A673 (cell line): ENCODE measurements around the gene TUT7. TPM values are rescaled to one million over a fixed set of nuclear protein-coding genes. Genes with fewer than 3 reads are reported as not detected.

Experiments used
- BruUV-seq: library from RNA; stranded (reverse); fragments of 400-500 nt; replicated peaks from 2 replicates; lab custom pipeline; 2021; lab: Mats Ljungman, UMichigan
- CTCF ChIA-PET: fragments of 300-600 bp; sonication (Branson Sonifier 250); formaldehyde crosslinking; loops from one replicate; lab custom pipeline; 2022; ENCODE audit warnings: antibody characterized with exemption; lab: Charles Lee
- POLR2A ChIA-PET: fragments of 300-600 bp; sonication (Branson Sonifier 250); formaldehyde crosslinking; loops from one replicate; lab custom pipeline; 2022; ENCODE audit warnings: antibody characterized with exemption; ENCODE audit not compliant: low non-redundant PET; lab: Charles Lee
- DNase-seq: peaks from one replicate; pipeline ENCODE4 v3.0.0-alpha.2; 2015; ENCODE audit warnings: low spot score
- H3K27ac ChIP-seq: fragments of 200-600 bp; sonication (generic); 2 replicates; pipeline ENCODE4 v1.5.1; 2016; ENCODE audit warnings: mixed run types, low read depth, mild to moderate bottlenecking, mixed read lengths, antibody characterized with exemption, low read length; ENCODE audit not compliant: poor library complexity, severe bottlenecking
- H3K27me3 ChIP-seq: fragments of 200-600 bp; sonication (generic); replicated peaks from 2 replicates; pipeline ENCODE4 v1.6.1; 2017; ENCODE audit warnings: mixed run types, low read depth, mild to moderate bottlenecking, mixed read lengths, antibody characterized with exemption, low read length; ENCODE audit not compliant: insufficient read depth, poor library complexity
- H3K36me3 ChIP-seq: fragments of 200-600 bp; sonication (generic); 2 replicates; pipeline ENCODE4 v1.6.1; 2016; ENCODE audit warnings: mixed run types, mild to moderate bottlenecking, mixed read lengths, antibody characterized with exemption, low read length; ENCODE audit not compliant: insufficient read depth, poor library complexity, severe bottlenecking
- H3K4me1 ChIP-seq: fragments of 200-600 bp; sonication (generic); 2 replicates; pipeline ENCODE4 v1.6.1; 2017; ENCODE audit warnings: mixed run types, mild to moderate bottlenecking, mixed read lengths, antibody characterized with exemption, low read length; ENCODE audit not compliant: insufficient read depth, poor library complexity, severe bottlenecking
- H3K4me3 ChIP-seq: fragments of 200-600 bp; sonication (generic); 2 replicates; pipeline ENCODE4 v1.5.1; 2016; ENCODE audit warnings: low read depth, mixed run types, mild to moderate bottlenecking, mixed read lengths, low read length; ENCODE audit not compliant: poor library complexity, severe bottlenecking
- H3K9me3 ChIP-seq: fragments of 200-600 bp; sonication (generic); 2 replicates; pipeline ENCODE4 v1.6.1; 2016; ENCODE audit warnings: mixed run types, low read depth, mild to moderate bottlenecking, mixed read lengths, antibody characterized with exemption, low read length; ENCODE audit not compliant: poor library complexity, severe bottlenecking
- EZH2 ChIP-seq: fragments of 200-600 bp; sonication (generic); IDR thresholded peaks from 2 replicates; pipeline ENCODE4 v1.6.1; 2017; ENCODE audit warnings: borderline replicate concordance, low read depth, mild to moderate bottlenecking, mixed read lengths, antibody characterized with exemption, low read length; ENCODE audit not compliant: poor library complexity, severe bottlenecking
- intact Hi-C: fragments of 100-400 bp; cut with micrococcal nuclease; formaldehyde crosslinking; loops from one replicate; pipeline ENCODE4 v1.10.0; 2022; ENCODE audit not compliant: unreplicated experiment
- total RNA-seq: library from RNA; stranded (reverse); gene quantifications from 2 replicates; pipeline ENCODE4 v1.2.3, GENCODE V29; 2021
- TF ChIP-seq, protein P1 (sequence below): fragments of 300-800, 200-600 bp; sonication (generic); conservative IDR thresholded peaks from 2 replicates; pipeline ENCODE4 v1.5.1; 2017; ENCODE audit warnings: low read depth, mild to moderate bottlenecking, antibody characterized with exemption, low read length, moderate library complexity, mixed read lengths

The TUT7 gene
- total RNA-seq, 1 experiment from 2014 or later = 22.7 TPM

GRCh38 chr9:86329649-86330048 lies 24.6 kb downstream of the TUT7 start:
- DNase-seq = no peak
- Histone ChIP-seq H3K4me3 (no peak overlapping the region), H3K4me1 (no peaks in the 10 kb centered on the region), H3K27me3 (no peaks in the 10 kb centered on the region), H3K9me3 (no peaks in the 10 kb centered on the region), H3K27ac (no peak overlapping the region), H3K36me3 (peaks cover 8% of the 10 kb centered on the region)
- TF ChIP-seq, protein P1, sequence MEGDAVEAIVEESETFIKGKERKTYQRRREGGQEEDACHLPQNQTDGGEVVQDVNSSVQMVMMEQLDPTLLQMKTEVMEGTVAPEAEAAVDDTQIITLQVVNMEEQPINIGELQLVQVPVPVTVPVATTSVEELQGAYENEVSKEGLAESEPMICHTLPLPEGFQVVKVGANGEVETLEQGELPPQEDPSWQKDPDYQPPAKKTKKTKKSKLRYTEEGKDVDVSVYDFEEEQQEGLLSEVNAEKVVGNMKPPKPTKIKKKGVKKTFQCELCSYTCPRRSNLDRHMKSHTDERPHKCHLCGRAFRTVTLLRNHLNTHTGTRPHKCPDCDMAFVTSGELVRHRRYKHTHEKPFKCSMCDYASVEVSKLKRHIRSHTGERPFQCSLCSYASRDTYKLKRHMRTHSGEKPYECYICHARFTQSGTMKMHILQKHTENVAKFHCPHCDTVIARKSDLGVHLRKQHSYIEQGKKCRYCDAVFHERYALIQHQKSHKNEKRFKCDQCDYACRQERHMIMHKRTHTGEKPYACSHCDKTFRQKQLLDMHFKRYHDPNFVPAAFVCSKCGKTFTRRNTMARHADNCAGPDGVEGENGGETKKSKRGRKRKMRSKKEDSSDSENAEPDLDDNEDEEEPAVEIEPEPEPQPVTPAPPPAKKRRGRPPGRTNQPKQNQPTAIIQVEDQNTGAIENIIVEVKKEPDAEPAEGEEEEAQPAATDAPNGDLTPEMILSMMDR = no peak
- TF ChIP-seq EZH2 = no peak
- ChIA-PET POLR2A (no interaction called here), CTCF (no interaction called here)
- intact Hi-C loops = no loop called here
- no TSS peak for BruUV-seq

- H3K27me3 ChIP-seq = no peaks in the 10 kb centered on the region
- no peaks in the 10 kb centered on the region for H3K9me3 ChIP-seq
- POLR2A ChIA-PET = no interaction called here
- no peak overlapping the region for H3K4me3 ChIP-seq
- H3K4me1 ChIP-seq = no peaks in the 10 kb centered on the region
- TF ChIP-seq, protein P1 = no peak
- no peak for TF ChIP-seq EZH2
- no peak for DNase-seq
- BruUV-seq = no TSS peak
- intact Hi-C loops = no loop called here
- no peak overlapping the region for H3K27ac ChIP-seq
- peaks cover 22% of the 10 kb centered on the region for H3K36me3 ChIP-seq
- CTCF ChIA-PET = no interaction called here
Measured at GRCh38 chr9:86328156-86328555, 26.1 kb downstream of the TUT7 start.

DNA sequence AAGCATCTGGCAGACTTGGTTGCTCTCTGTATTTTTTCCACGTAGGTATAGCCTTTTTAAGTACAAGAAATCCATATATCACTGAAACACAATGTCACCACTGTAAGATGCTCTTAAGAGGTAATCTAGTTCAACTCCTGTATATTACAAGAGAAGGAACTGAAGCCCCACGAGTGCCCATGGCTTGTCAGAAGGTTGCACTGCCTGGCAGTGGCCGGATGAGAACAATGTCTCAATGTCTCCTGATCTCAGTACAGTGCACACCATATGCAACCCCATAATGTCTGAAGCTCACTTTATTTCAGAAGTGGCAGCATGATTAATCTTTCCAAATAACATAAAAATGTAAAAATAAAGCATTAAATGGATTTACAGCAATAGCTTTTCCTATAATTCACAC lies 27.7 kb downstream of the TUT7 start:
- POLR2A ChIA-PET = no interaction called here
- DNase-seq = no peak
- BruUV-seq = no TSS peak
- H3K36me3 ChIP-seq = peaks cover 36% of the 10 kb centered on the region
- intact Hi-C loops = no loop called here
- no peaks in the 10 kb centered on the region for H3K9me3 ChIP-seq
- H3K4me3 ChIP-seq = no peak overlapping the region
- H3K27me3 ChIP-seq = no peaks in the 10 kb centered on the region
- H3K27ac ChIP-seq = no peak overlapping the region
- TF ChIP-seq, protein P1 = no peak
- no peak for TF ChIP-seq EZH2
- CTCF ChIA-PET = no interaction called here
- H3K4me1 ChIP-seq = no peaks in the 10 kb centered on the region
